Coronary artery (tissue), 2 donors: ENCODE measurements around the gene MSANTD4.

ENCODE experiments used
- DNase-seq: peaks from one replicate; pipeline ENCODE4 v3.0.0-alpha.2; 2017; ENCODE audit warnings: low spot score
- H3K27ac ChIP-seq, 2 donors: fragments of 200-600 bp; sonication (generic); one replicate each; pipeline ENCODE4 v1.5.1; 2016 to 2019
- H3K4me3 ChIP-seq: fragments of 200-600 bp; sonication (generic); 2 replicates; pipeline ENCODE4 v1.5.1; 2016; ENCODE audit warnings: mild to moderate bottlenecking, moderate library complexity
- CTCF ChIP-seq: fragments of 200-600 bp; sonication (generic); IDR thresholded peaks from one replicate; pipeline ENCODE4 v1.5.1; 2019; ENCODE audit warnings: antibody characterized with exemption

Gene MSANTD4

GRCh38 chr11:106051103-106051502 is 29.1 kb upstream of the MSANTD4 start:
- no peak for TF ChIP-seq CTCF
- Histone ChIP-seq H3K4me3 (no peak overlapping the region), H3K27ac (no peak overlapping the region)
- DNase-seq, result no peak

- DNase-seq, result no peak
- TF ChIP-seq CTCF, result no peak
- H3K27ac ChIP-seq, result no peak overlapping the region
Observed at GRCh38 chr11:106049727-106050476, 27.9 kb upstream of the MSANTD4 start.

GRCh38 chr11:106047631-106048030 is 25.6 kb upstream of the MSANTD4 start:
- TF ChIP-seq CTCF, result no peak
- DNase-seq, result no peak
- Histone ChIP-seq H3K27ac (no peak overlapping the region), H3K4me3 (no peak overlapping the region)

More at GRCh38 chr11:106049727-106050476, 27.9 kb upstream of the MSANTD4 start:
- no peak overlapping the region for H3K4me3 ChIP-seq

GRCh38 chr11:106043540-106043939 is 21.5 kb upstream of the MSANTD4 start:
- DNase-seq, result no peak
- no peak overlapping the region for H3K27ac ChIP-seq
- TF ChIP-seq CTCF, result no peak
- H3K4me3 ChIP-seq, result no peak overlapping the region

GRCh38 chr11:106032861-106033260 is 10.8 kb upstream of the MSANTD4 start:
- Histone ChIP-seq H3K27ac (no peak overlapping the region), H3K4me3 (no peak overlapping the region)
- no peak for DNase-seq
- no peak for TF ChIP-seq CTCF

GRCh38 chr11:106031936-106032335 is 9.9 kb upstream of the MSANTD4 start:
- DNase-seq, result no peak
- Histone ChIP-seq H3K27ac (no peak overlapping the region), H3K4me3 (no peak overlapping the region)
- TF ChIP-seq CTCF, result no peak

- TF ChIP-seq CTCF, result no peak
- Histone ChIP-seq H3K27ac (no peak overlapping the region), H3K4me3 (no peak overlapping the region)
- DNase-seq, result no peak
Observed at GRCh38 chr11:106031202-106031810, 9.3 kb upstream of the MSANTD4 start.
